GM23338 (cell line): Measurements from ENCODE around the gene FUT1. TPM values are rescaled to one million over a fixed set of nuclear protein-coding genes. Genes with fewer than 3 reads are reported as not detected.

ENCODE experiments used
- ATAC-seq: fragments of 200-7000 bp; cut with Tn5 transposase; 3 replicates; pipeline ENCODE4 v1.9.1; 2020
- DNase-seq: peaks from one replicate; pipeline ENCODE4 v3.0.0-alpha.2; 2015; ENCODE audit warnings: low spot score
- H2AFZ ChIP-seq: fragments of 200-600 bp; sonication (generic); 2 replicates; pipeline ENCODE4 v1.8.0; 2016; ENCODE audit warnings: antibody characterized with exemption, mild to moderate bottlenecking, moderate library complexity
- H3F3A ChIP-seq: fragments of 200-600 bp; sonication (generic); replicated peaks from 2 replicates; pipeline ENCODE4 v1.8.0; 2017; ENCODE audit warnings: antibody characterized with exemption, mixed run types, low read depth
- H3K27ac ChIP-seq: fragments of 200-600 bp; sonication (generic); 2 replicates; pipeline ENCODE4 v1.6.1; 2016; ENCODE audit warnings: low read depth
- H3K27me3 ChIP-seq: fragments of 200-600 bp; sonication (generic); 2 replicates; pipeline ENCODE4 v1.8.0; 2016; ENCODE audit warnings: mild to moderate bottlenecking, mixed run types, moderate library complexity; ENCODE audit not compliant: insufficient read depth
- H3K36me3 ChIP-seq: fragments of 200-600 bp; sonication (generic); 2 replicates; pipeline ENCODE4 v1.8.0; 2016; ENCODE audit warnings: mild to moderate bottlenecking; ENCODE audit not compliant: insufficient read depth
- H3K4me1 ChIP-seq: fragments of 200-600 bp; sonication (generic); 2 replicates; pipeline ENCODE4 v1.8.0; 2016; ENCODE audit warnings: mild to moderate bottlenecking, moderate library complexity; ENCODE audit not compliant: insufficient read depth
- H3K4me2 ChIP-seq: fragments of 200-600 bp; sonication (generic); 2 replicates; pipeline ENCODE4 v1.7.1; 2017; ENCODE audit warnings: mixed run types
- H3K4me3 ChIP-seq: fragments of 200-600 bp; sonication (generic); 2 replicates; pipeline ENCODE4 v1.6.1; 2016; ENCODE audit warnings: mixed run types
- H3K79me2 ChIP-seq: fragments of 200-600 bp; sonication (generic); replicated peaks from 2 replicates; pipeline ENCODE4 v1.8.0; 2017; ENCODE audit warnings: mild to moderate bottlenecking; ENCODE audit not compliant: insufficient read depth
- H3K9me2 ChIP-seq: fragments of 200-600 bp; sonication (generic); 2 replicates; pipeline ENCODE4 v1.8.0; 2017; ENCODE audit not compliant: insufficient read depth
- H4K20me1 ChIP-seq: fragments of 200-600 bp; sonication (generic); replicated peaks from 2 replicates; pipeline ENCODE4 v1.8.0; 2017; ENCODE audit warnings: mild to moderate bottlenecking; ENCODE audit not compliant: insufficient read depth
- H3K27ac Mint-ChIP-seq: 2 replicates; pipeline ENCODE4 v1.8.0; 2020; ENCODE audit warnings: inconsistent platforms, mild to moderate bottlenecking, moderate library complexity, mixed read lengths
- H3K27me3 Mint-ChIP-seq: 3 replicates; pipeline ENCODE4 v1.8.0; 2022; ENCODE audit warnings: low read depth, mild to moderate bottlenecking, moderate library complexity, mixed read lengths, inconsistent platforms; ENCODE audit not compliant: insufficient read depth, poor library complexity
- H3K36me3 Mint-ChIP-seq: 3 replicates; pipeline ENCODE4 v1.8.0; 2021; ENCODE audit warnings: low read depth, mild to moderate bottlenecking, inconsistent platforms, moderate library complexity, mixed read lengths
- H3K4me1 Mint-ChIP-seq: 3 replicates; pipeline ENCODE4 v1.8.0; 2020; ENCODE audit warnings: mild to moderate bottlenecking, inconsistent platforms, mixed read lengths
- H3K4me3 Mint-ChIP-seq: 3 replicates; pipeline ENCODE4 v1.8.0; 2021; ENCODE audit warnings: moderate library complexity, mild to moderate bottlenecking, inconsistent platforms, mixed read lengths
- H3K9me3 Mint-ChIP-seq: 3 replicates; pipeline ENCODE4 v1.8.0; 2020; ENCODE audit warnings: moderate library complexity, mild to moderate bottlenecking, inconsistent platforms, mixed read lengths
- CREB1 ChIP-seq: fragments of 250-450 bp; sonication (Bioruptor Pico); IDR thresholded peaks from 2 replicates; pipeline ENCODE4 v1.5.0; 2020; ENCODE audit warnings: low read depth, mild to moderate bottlenecking, moderate library complexity
- EZH2 ChIP-seq: fragments of 200-600 bp; sonication (generic); IDR thresholded peaks from one replicate; pipeline ENCODE4 v1.8.0; 2017; ENCODE audit warnings: antibody characterized with exemption, mild to moderate bottlenecking, low read depth; ENCODE audit not compliant: unreplicated experiment
- EZH2phosphoT487 ChIP-seq: fragments of 200-600 bp; sonication (generic); IDR thresholded peaks from one replicate; pipeline ENCODE4 v1.8.1; 2018; ENCODE audit warnings: antibody characterized with exemption; ENCODE audit not compliant: unreplicated experiment
- JUNB ChIP-seq: IDR thresholded peaks from one replicate; pipeline ENCODE4 v1.6.1; 2016; ENCODE audit warnings: antibody characterized with exemption; ENCODE audit not compliant: unreplicated experiment
- NANOG ChIP-seq: IDR thresholded peaks from 2 replicates; pipeline ENCODE4 v1.6.1; 2016; ENCODE audit warnings: antibody characterized with exemption, borderline replicate concordance
- POLR2AphosphoS5 ChIP-seq: IDR thresholded peaks from 2 replicates; pipeline ENCODE4 v1.6.1; 2016; ENCODE audit warnings: antibody characterized with exemption, low read depth
- STAT1 ChIP-seq: IDR thresholded peaks from one replicate; pipeline ENCODE4 v1.6.1; 2016; ENCODE audit warnings: antibody characterized with exemption; ENCODE audit not compliant: unreplicated experiment
- ZNF114 ChIP-seq: fragments of 250-450 bp; sonication (Bioruptor Pico); IDR thresholded peaks from 2 replicates; pipeline ENCODE4 v1.5.0; 2020; ENCODE audit warnings: mild to moderate bottlenecking, moderate library complexity
- ZNF331 ChIP-seq: fragments of 250-450 bp; sonication (Bioruptor Pico); IDR thresholded peaks from 2 replicates; pipeline ENCODE4 v1.5.0; 2020; ENCODE audit warnings: low read depth, mild to moderate bottlenecking, moderate library complexity
- polyA plus RNA-seq: library from polyadenylated mRNA; unstranded; fragments of >200 nt; fragmentation: Nextera tagmentation; extraction: Ambion mirVana; gene quantifications from 2 replicates; pipeline ENCODE4 v1.2.1, GENCODE V29; 2016
- total RNA-seq: library from RNA; depleted of rRNA; stranded (reverse); fragments of >200 nt; shearing (Covaris generic); gene quantifications from 2 replicates; pipeline ENCODE4 v1.2.3, GENCODE V29; 2014
- TF ChIP-seq, protein P1 (sequence below): IDR thresholded peaks from one replicate; pipeline ENCODE4 v1.6.1; 2018; ENCODE audit warnings: antibody characterized with exemption; ENCODE audit not compliant: unreplicated experiment
- TF ChIP-seq, protein P2 (sequence below): IDR thresholded peaks from 2 replicates; pipeline ENCODE4 v1.6.1; 2016; ENCODE audit warnings: antibody characterized with exemption
- TF ChIP-seq, protein P3 (sequence below): fragments of 250-450 bp; sonication (Bioruptor Pico); IDR thresholded peaks from 2 replicates; pipeline ENCODE4 v1.5.0; 2020; ENCODE audit warnings: mild to moderate bottlenecking, moderate library complexity
- TF ChIP-seq, protein P4 (sequence below), 2 experiments: fragments of 200-600 bp in 1 of 2; sonication (generic) in 1 of 2; conservative IDR thresholded peaks; 2 replicates each; pipeline versions ENCODE4 v1.5.1 to v1.6.1; 2016 to 2017; ENCODE audit warnings: antibody characterized with exemption in 2 of 2, low read depth in 2 of 2, mild to moderate bottlenecking in 2 of 2, moderate library complexity in 1 of 2

Gene FUT1
- total and polyA plus RNA-seq, 2 experiments from 2014 or later = 4.4 to 20.8 TPM

DNA sequence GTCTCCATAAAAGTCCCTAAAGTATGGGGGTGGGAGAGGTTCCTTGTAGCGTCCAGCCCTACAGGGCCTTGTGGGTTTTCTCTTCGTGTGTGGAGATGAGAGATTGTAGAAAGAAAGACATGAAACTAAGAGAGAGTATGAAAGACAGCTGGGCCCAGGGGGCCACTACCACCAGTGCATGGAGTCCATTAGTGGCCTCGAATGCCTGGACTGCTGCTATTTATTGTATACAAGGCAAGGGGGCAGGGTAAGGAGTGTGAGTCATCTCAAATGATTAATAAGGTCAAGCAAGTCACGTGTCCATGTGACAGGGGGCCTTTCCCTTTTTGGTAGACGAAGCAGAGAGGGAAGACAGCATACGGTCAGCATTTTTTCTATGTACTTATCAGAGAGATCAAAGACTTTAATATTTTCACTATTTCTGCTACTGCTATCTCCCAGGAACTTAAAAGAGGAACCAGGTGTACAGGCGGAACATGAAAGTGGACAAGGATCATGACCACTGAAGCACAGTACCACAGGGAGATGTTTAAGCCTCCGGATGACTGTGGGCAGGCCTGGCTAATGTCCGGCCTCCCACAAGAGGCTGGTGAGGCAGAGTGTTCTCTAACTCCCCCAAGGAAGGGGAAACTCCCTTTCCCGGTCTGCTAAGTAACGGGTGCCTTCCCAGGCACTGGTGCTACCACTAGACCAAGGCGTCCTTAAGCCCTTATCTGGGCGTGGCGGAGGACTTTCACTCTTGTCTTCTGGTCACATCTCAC, 28.4 kb upstream of the FUT1 start:
- H3K36me3 Mint-ChIP-seq = no peaks in the 10 kb centered on the region
- no peak for DNase-seq
- Histone ChIP-seq H3F3A (no peaks in the 10 kb centered on the region), H3K79me2 (no peaks in the 10 kb centered on the region), H3K4me2 (no peak overlapping the region), H3K9me2 (no peaks in the 10 kb centered on the region), H3K4me1 (no peaks in the 10 kb centered on the region), H3K4me3 (no peak overlapping the region), H4K20me1 (no peaks in the 10 kb centered on the region), H3K36me3 (no peaks in the 10 kb centered on the region), H3K27me3 (no peaks in the 10 kb centered on the region), H2AFZ (no peak overlapping the region), H3K27ac (no peak overlapping the region)
- ATAC-seq = no peak
- no peak overlapping the region for H3K27ac Mint-ChIP-seq
- peaks cover 2% of the 10 kb centered on the region; the same call in 1 of the 3 replicates for H3K4me1 Mint-ChIP-seq
- peaks cover 5% of the 10 kb centered on the region for H3K27me3 Mint-ChIP-seq
- no peak overlapping the region for H3K4me3 Mint-ChIP-seq
- TF ChIP-seq POLR2AphosphoS5 (no peak), ZNF114 (CRISPR knock-in tag) (no peak), EZH2 (no peak), STAT1 (no peak), EZH2phosphoT487 (no peak), ZNF331 (CRISPR knock-in tag) (no peak), CREB1 (no peak), NANOG (no peak), JUNB (no peak)
- TF ChIP-seq, protein P1, sequence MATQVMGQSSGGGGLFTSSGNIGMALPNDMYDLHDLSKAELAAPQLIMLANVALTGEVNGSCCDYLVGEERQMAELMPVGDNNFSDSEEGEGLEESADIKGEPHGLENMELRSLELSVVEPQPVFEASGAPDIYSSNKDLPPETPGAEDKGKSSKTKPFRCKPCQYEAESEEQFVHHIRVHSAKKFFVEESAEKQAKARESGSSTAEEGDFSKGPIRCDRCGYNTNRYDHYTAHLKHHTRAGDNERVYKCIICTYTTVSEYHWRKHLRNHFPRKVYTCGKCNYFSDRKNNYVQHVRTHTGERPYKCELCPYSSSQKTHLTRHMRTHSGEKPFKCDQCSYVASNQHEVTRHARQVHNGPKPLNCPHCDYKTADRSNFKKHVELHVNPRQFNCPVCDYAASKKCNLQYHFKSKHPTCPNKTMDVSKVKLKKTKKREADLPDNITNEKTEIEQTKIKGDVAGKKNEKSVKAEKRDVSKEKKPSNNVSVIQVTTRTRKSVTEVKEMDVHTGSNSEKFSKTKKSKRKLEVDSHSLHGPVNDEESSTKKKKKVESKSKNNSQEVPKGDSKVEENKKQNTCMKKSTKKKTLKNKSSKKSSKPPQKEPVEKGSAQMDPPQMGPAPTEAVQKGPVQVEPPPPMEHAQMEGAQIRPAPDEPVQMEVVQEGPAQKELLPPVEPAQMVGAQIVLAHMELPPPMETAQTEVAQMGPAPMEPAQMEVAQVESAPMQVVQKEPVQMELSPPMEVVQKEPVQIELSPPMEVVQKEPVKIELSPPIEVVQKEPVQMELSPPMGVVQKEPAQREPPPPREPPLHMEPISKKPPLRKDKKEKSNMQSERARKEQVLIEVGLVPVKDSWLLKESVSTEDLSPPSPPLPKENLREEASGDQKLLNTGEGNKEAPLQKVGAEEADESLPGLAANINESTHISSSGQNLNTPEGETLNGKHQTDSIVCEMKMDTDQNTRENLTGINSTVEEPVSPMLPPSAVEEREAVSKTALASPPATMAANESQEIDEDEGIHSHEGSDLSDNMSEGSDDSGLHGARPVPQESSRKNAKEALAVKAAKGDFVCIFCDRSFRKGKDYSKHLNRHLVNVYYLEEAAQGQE = no peak
- TF ChIP-seq, protein P2, sequence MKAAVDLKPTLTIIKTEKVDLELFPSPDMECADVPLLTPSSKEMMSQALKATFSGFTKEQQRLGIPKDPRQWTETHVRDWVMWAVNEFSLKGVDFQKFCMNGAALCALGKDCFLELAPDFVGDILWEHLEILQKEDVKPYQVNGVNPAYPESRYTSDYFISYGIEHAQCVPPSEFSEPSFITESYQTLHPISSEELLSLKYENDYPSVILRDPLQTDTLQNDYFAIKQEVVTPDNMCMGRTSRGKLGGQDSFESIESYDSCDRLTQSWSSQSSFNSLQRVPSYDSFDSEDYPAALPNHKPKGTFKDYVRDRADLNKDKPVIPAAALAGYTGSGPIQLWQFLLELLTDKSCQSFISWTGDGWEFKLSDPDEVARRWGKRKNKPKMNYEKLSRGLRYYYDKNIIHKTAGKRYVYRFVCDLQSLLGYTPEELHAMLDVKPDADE = no peak
- TF ChIP-seq, protein P3, sequence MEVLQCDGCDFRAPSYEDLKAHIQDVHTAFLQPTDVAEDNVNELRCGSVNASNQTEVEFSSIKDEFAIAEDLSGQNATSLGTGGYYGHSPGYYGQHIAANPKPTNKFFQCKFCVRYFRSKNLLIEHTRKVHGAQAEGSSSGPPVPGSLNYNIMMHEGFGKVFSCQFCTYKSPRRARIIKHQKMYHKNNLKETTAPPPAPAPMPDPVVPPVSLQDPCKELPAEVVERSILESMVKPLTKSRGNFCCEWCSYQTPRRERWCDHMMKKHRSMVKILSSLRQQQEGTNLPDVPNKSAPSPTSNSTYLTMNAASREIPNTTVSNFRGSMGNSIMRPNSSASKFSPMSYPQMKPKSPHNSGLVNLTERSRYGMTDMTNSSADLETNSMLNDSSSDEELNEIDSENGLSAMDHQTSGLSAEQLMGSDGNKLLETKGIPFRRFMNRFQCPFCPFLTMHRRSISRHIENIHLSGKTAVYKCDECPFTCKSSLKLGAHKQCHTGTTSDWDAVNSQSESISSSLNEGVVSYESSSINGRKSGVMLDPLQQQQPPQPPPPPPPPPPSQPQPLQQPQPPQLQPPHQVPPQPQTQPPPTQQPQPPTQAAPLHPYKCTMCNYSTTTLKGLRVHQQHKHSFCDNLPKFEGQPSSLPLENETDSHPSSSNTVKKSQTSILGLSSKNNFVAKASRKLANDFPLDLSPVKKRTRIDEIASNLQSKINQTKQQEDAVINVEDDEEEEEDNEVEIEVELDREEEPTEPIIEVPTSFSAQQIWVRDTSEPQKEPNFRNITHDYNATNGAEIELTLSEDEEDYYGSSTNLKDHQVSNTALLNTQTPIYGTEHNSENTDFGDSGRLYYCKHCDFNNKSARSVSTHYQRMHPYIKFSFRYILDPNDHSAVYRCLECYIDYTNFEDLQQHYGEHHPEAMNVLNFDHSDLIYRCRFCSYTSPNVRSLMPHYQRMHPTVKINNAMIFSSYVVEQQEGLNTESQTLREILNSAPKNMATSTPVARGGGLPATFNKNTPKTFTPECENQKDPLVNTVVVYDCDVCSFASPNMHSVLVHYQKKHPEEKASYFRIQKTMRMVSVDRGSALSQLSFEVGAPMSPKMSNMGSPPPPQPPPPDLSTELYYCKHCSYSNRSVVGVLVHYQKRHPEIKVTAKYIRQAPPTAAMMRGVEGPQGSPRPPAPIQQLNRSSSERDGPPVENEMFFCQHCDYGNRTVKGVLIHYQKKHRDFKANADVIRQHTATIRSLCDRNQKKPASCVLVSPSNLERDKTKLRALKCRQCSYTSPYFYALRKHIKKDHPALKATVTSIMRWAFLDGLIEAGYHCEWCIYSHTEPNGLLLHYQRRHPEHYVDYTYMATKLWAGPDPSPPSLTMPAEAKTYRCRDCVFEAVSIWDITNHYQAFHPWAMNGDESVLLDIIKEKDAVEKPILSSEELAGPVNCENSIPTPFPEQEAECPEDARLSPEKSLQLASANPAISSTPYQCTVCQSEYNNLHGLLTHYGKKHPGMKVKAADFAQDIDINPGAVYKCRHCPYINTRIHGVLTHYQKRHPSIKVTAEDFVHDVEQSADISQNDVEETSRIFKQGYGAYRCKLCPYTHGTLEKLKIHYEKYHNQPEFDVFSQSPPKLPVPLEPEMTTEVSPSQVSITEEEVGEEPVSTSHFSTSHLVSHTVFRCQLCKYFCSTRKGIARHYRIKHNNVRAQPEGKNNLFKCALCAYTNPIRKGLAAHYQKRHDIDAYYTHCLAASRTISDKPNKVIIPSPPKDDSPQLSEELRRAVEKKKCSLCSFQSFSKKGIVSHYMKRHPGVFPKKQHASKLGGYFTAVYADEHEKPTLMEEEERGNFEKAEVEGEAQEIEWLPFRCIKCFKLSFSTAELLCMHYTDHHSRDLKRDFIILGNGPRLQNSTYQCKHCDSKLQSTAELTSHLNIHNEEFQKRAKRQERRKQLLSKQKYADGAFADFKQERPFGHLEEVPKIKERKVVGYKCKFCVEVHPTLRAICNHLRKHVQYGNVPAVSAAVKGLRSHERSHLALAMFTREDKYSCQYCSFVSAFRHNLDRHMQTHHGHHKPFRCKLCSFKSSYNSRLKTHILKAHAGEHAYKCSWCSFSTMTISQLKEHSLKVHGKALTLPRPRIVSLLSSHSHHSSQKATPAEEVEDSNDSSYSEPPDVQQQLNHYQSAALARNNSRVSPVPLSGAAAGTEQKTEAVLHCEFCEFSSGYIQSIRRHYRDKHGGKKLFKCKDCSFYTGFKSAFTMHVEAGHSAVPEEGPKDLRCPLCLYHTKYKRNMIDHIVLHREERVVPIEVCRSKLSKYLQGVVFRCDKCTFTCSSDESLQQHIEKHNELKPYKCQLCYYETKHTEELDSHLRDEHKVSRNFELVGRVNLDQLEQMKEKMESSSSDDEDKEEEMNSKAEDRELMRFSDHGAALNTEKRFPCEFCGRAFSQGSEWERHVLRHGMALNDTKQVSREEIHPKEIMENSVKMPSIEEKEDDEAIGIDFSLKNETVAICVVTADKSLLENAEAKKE = no peak
- TF ChIP-seq, protein P4, sequence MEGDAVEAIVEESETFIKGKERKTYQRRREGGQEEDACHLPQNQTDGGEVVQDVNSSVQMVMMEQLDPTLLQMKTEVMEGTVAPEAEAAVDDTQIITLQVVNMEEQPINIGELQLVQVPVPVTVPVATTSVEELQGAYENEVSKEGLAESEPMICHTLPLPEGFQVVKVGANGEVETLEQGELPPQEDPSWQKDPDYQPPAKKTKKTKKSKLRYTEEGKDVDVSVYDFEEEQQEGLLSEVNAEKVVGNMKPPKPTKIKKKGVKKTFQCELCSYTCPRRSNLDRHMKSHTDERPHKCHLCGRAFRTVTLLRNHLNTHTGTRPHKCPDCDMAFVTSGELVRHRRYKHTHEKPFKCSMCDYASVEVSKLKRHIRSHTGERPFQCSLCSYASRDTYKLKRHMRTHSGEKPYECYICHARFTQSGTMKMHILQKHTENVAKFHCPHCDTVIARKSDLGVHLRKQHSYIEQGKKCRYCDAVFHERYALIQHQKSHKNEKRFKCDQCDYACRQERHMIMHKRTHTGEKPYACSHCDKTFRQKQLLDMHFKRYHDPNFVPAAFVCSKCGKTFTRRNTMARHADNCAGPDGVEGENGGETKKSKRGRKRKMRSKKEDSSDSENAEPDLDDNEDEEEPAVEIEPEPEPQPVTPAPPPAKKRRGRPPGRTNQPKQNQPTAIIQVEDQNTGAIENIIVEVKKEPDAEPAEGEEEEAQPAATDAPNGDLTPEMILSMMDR (conservative IDR thresholded peaks at IDR 0.05; ENCODE audit: low read depth in 2 of 2) = no peak
- H3K9me3 Mint-ChIP-seq = no peaks in the 10 kb centered on the region; the same call in 2 of the 3 replicates
